ENCODE measurements around the gene DAPL1.

DAPL1 gene

DNA sequence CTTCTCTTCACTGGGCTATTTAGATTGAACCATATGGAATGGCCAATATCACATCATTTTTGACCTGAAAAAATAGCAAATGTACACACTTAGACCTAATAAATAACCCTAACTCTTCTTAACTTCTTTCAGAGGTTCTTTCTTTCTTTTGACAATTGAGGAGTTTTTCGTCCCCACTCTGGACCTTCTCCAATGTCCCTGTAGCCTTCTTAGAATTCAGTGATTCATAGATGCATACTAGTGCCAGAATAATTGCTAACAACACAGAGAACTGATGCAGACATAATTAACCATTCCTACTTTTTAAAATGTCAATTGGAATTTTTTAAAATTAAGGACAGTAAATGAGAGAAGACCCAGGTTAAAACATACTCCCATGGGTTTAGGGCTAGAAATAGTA lies 20.0 kb downstream of the DAPL1 start:
- no peak for TF ChIP-seq FOXM1 (IDR thresholded peaks at IDR 0.05; ENCODE audit: borderline replicate concordance, low read depth)
- no peak for TF ChIP-seq EP300 (IDR thresholded peaks at IDR 0.05; ENCODE audit: borderline replicate concordance)
- TF ChIP-seq TEAD4 (IDR thresholded peaks at IDR 0.05): no peak
- TF ChIP-seq RAD21 (IDR thresholded peaks at IDR 0.05; ENCODE audit: low read depth): no peak
- TF ChIP-seq YY1 (IDR thresholded peaks at IDR 0.05; ENCODE audit: low read depth): no peak
- TF ChIP-seq NFIC (IDR thresholded peaks at IDR 0.05): no peak
- no peak for TF ChIP-seq REST (IDR thresholded peaks at IDR 0.05; ENCODE audit: low read depth)
- TF ChIP-seq CREB1 (IDR thresholded peaks at IDR 0.05; ENCODE audit: low read depth): no peak
- TF ChIP-seq, protein P1, sequence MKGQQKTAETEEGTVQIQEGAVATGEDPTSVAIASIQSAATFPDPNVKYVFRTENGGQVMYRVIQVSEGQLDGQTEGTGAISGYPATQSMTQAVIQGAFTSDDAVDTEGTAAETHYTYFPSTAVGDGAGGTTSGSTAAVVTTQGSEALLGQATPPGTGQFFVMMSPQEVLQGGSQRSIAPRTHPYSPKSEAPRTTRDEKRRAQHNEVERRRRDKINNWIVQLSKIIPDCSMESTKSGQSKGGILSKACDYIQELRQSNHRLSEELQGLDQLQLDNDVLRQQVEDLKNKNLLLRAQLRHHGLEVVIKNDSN (IDR thresholded peaks at IDR 0.05): no peak
- no peak for TF ChIP-seq EGR1 (IDR thresholded peaks at IDR 0.05)
- no peak for TF ChIP-seq CEBPB (IDR thresholded peaks at IDR 0.05)
- TF ChIP-seq, protein P2, sequence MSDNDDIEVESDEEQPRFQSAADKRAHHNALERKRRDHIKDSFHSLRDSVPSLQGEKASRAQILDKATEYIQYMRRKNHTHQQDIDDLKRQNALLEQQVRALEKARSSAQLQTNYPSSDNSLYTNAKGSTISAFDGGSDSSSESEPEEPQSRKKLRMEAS (IDR thresholded peaks at IDR 0.05): no peak
- TF ChIP-seq ZBTB7A (IDR thresholded peaks at IDR 0.05; ENCODE audit: low read depth): no peak
- TF ChIP-seq TAF1 (IDR thresholded peaks at IDR 0.05; ENCODE audit: low read depth): no peak
- TF ChIP-seq TCF12 (IDR thresholded peaks at IDR 0.05; ENCODE audit: low read depth): no peak

DNA sequence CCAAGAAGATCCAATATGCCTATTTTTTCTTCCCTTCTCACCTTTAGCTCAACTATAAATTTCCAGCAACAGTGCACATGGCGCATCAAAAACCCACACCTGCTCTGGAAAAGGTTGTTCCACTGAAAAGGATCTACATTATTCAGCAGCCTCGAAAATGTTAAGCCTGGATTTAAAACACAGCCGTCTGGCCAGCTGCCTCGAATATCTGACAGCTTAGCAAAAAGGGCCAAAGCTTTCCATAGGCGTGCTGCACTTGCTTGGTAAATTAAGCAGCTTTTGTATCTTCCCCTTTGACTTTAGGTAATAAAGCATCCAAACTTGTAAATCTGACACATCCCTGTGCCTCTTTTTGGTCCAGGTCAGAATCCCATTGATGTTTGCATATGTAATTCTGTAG lies 20.5 kb downstream of the DAPL1 start:
- TF ChIP-seq CREB1 (IDR thresholded peaks at IDR 0.05; ENCODE audit: low read depth) (no peak), RAD21 (IDR thresholded peaks at IDR 0.05; ENCODE audit: low read depth) (no peak)

DNA sequence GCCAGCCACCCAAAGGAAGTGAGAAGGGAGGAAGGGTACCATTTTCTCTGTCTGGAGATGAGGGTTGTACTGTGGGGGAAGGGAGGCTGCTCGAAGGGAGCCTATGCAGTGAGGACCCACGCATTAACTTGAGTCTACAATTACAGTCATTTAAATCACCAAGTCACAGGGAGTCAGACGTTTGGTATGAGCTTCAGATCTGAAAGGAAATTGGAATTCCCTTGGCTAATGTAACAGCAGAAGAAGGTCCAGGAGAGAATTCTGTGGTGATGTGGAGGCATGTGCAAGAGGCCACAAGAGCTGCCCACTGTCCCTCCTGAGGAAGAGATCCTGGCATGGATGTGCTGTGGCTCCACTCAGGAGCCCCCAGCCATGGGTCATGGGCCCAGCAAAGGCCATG lies 22.5 kb downstream of the DAPL1 start:
- TF ChIP-seq EP300 (IDR thresholded peaks at IDR 0.05; ENCODE audit: borderline replicate concordance): no peak
- TF ChIP-seq, protein P2 (IDR thresholded peaks at IDR 0.05): no peak
- TF ChIP-seq, protein P1 (IDR thresholded peaks at IDR 0.05): no peak
- TF ChIP-seq YY1 (IDR thresholded peaks at IDR 0.05; ENCODE audit: low read depth): no peak
- TF ChIP-seq EGR1 (IDR thresholded peaks at IDR 0.05): no peak

GRCh38 chr2:158818511-158818910 lies 23.4 kb downstream of the DAPL1 start:
- TF ChIP-seq REST (IDR thresholded peaks at IDR 0.05; ENCODE audit: low read depth) (no peak), TEAD4 (IDR thresholded peaks at IDR 0.05) (no peak), YY1 (IDR thresholded peaks at IDR 0.05; ENCODE audit: low read depth) (no peak), EGR1 (IDR thresholded peaks at IDR 0.05) (no peak), TCF12 (IDR thresholded peaks at IDR 0.05; ENCODE audit: low read depth) (no peak), NFIC (IDR thresholded peaks at IDR 0.05) (no peak), CEBPB (IDR thresholded peaks at IDR 0.05) (no peak), RAD21 (IDR thresholded peaks at IDR 0.05; ENCODE audit: low read depth) (no peak), EP300 (IDR thresholded peaks at IDR 0.05; ENCODE audit: borderline replicate concordance) (no peak), CREB1 (IDR thresholded peaks at IDR 0.05; ENCODE audit: low read depth) (no peak), ZBTB7A (IDR thresholded peaks at IDR 0.05; ENCODE audit: low read depth) (no peak), FOXM1 (IDR thresholded peaks at IDR 0.05; ENCODE audit: borderline replicate concordance, low read depth) (no peak)
- TF ChIP-seq, protein P2 (IDR thresholded peaks at IDR 0.05): no peak
- TF ChIP-seq, protein P1 (IDR thresholded peaks at IDR 0.05): no peak

DNA sequence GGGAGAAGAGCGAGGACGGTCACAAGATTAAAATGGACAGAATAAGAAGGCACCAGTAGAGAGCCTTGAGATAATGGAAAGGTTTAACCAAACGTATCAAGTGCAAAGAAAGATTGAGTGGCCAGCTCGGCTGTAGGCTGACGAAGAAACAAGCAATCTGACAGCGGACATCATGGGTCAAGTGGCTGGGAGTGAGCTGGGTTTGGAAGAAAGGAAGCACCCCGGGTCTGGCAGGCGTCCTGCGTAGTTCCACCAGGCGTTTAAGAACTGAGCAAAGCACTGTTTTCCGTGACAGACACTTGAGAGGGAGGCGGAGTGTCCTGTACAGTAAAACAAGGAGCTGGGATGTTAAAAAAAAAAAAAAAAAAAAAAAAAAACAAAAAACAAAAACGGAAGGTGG lies 27.1 kb downstream of the DAPL1 start:
- TF ChIP-seq CREB1 (IDR thresholded peaks at IDR 0.05; ENCODE audit: low read depth) (no peak), TAF1 (IDR thresholded peaks at IDR 0.05; ENCODE audit: low read depth) (no peak), RAD21 (IDR thresholded peaks at IDR 0.05; ENCODE audit: low read depth) (no peak), YY1 (IDR thresholded peaks at IDR 0.05; ENCODE audit: low read depth) (no peak), ZBTB7A (IDR thresholded peaks at IDR 0.05; ENCODE audit: low read depth) (no peak), EGR1 (IDR thresholded peaks at IDR 0.05) (no peak), TCF12 (IDR thresholded peaks at IDR 0.05; ENCODE audit: low read depth) (no peak), FOXM1 (IDR thresholded peaks at IDR 0.05; ENCODE audit: borderline replicate concordance, low read depth) (no peak), EP300 (IDR thresholded peaks at IDR 0.05; ENCODE audit: borderline replicate concordance) (no peak), CEBPB (IDR thresholded peaks at IDR 0.05) (no peak), NFIC (IDR thresholded peaks at IDR 0.05) (no peak), REST (IDR thresholded peaks at IDR 0.05; ENCODE audit: low read depth) (no peak), TEAD4 (IDR thresholded peaks at IDR 0.05) (no peak)
- TF ChIP-seq, protein P1 (IDR thresholded peaks at IDR 0.05): no peak
- TF ChIP-seq, protein P2 (IDR thresholded peaks at IDR 0.05): no peak

Data from Ishikawa (cell line).